Ovary (tissue), 9 donors: ENCODE results near the gene PTPRB. TPM values are rescaled to one million over a fixed set of nuclear protein-coding genes. Genes with fewer than 3 reads are reported as not detected.

Source experiments
- DNase-seq, 5 donors: peaks; one replicate each; pipeline ENCODE4 v3.0.0-alpha.2; 2019 to 2020
- H3K27ac ChIP-seq, 2 donors: fragments of 200-600 bp; one replicate each; pipeline versions ENCODE4 v1.5.1 to v1.8.0; 2019 to 2022
- H3K27me3 ChIP-seq: fragments of 200-600 bp; one replicate; pipeline ENCODE4 v1.8.0; 2022
- H3K36me3 ChIP-seq: fragments of 200-600 bp; sonication (generic); one replicate; pipeline ENCODE4 v1.5.1; 2019
- H3K4me1 ChIP-seq: one replicate; pipeline ENCODE4 v1.8.1; 2013; ENCODE audit warnings: mild to moderate bottlenecking, moderate library complexity; ENCODE audit not compliant: insufficient read depth
- H3K4me3 ChIP-seq: fragments of 200-600 bp; sonication (generic); one replicate; pipeline ENCODE4 v1.5.1; 2017
- H3K9me3 ChIP-seq, 2 donors: fragments of 200-600 bp in 1 of 2; sonication (generic) in 1 of 2; one replicate each; pipeline versions ENCODE4 v1.5.1 to v1.8.1; 2013 to 2019; ENCODE audit warnings: mild to moderate bottlenecking in 1 of 2, moderate library complexity in 1 of 2
- CTCF ChIP-seq, 3 donors: fragments of 450-650 bp in 2 of 3; fragments of 200-600 bp in 1 of 3; IDR thresholded peaks; one replicate each; pipeline versions ENCODE4 v1.5.1 to v1.8.0; 2016 to 2022; ENCODE audit warnings: antibody characterized with exemption in 3 of 3, mild to moderate bottlenecking in 1 of 3
- EP300 ChIP-seq: sonication (generic); formaldehyde crosslinking; IDR thresholded peaks from one replicate; pipeline ENCODE4 v1.6.1; 2017; ENCODE audit warnings: antibody characterized with exemption
- POLR2A ChIP-seq: fragments of 450-650 bp; IDR thresholded peaks from one replicate; pipeline ENCODE4 v1.6.1; 2017; ENCODE audit warnings: antibody characterized with exemption, mild to moderate bottlenecking, moderate library complexity
- WGBS, 3 donors: extraction: QIAGEN DNeasy Blood & Tissue Kit in 1 of 3; methylation state at CpG; one replicate each; pipeline versions ENCODE4 v1.1.5 to v1.1.7; 2013 to 2017; 5-methylcytosine and 5-hydroxymethylcytosine counted together
- intact Hi-C, 4 donors: fragments of 100-400 bp; cut with DNase I; formaldehyde crosslinking; loops; one replicate each; pipeline versions ENCODE4 v1.11.0 to v1.15.1; 2022 to 2023
- polyA plus RNA-seq, 2 donors: library from polyadenylated mRNA; stranded (reverse); fragments of 200-250 nt in 1 of 2; fragments of 350-450 nt in 1 of 2; fragmentation: Illumina TruSeq in 1 of 2; extraction: RNeasy Lipid Tissue Mini Kit (QIAGEN cat#74804) in 1 of 2; gene quantifications; one replicate each; pipeline ENCODE4 v1.2.3, GENCODE V29; 2013 to 2014
- total RNA-seq, 7 donors: library from RNA; depleted of rRNA in 2 of 7; stranded (reverse); fragments of >200 nt in 2 of 7; fragmentation: NEBNext Ultra II Directional in 3 of 7; extraction: Animal tissue kit (Norgen Biotek cat#: 25700) in 3 of 7; gene quantifications; one replicate each; pipeline versions ENCODE4 v1.1.0 to v1.2.4, GENCODE V29; 2016 to 2023
- donor health status: DM: no; HTN: no; CAD: no; lungs with moderate emphysema.
- donor health status: DM: no; HTN: no; CAD: no.
- donor health status: Bipolar disorder and iron deficiency.
- donor health status: DM: yes; HTN: yes; CAD: no.
- donor health status: DM: no; HTN: no; CAD: no.
- donor health status: DM: yes; HTN: yes; CAD: no.

Gene PTPRB
- total and polyA plus RNA-seq, 9 donors: 4.9 to 34.6 (median 11.6) TPM

GRCh38 chr12:70635755-70636154 is 1.5 kb downstream of the PTPRB start:
- no peaks in the 10 kb centered on the region for H3K36me3 ChIP-seq
- DNase-seq: no peak
- H3K4me1 ChIP-seq: no peaks in the 10 kb centered on the region
- no peaks in the 10 kb centered on the region for H3K27me3 ChIP-seq
- no peak overlapping the region for H3K4me3 ChIP-seq
- H3K27ac ChIP-seq: no peak overlapping the region
- no peaks in the 10 kb centered on the region for H3K9me3 ChIP-seq
- intact Hi-C loops: no loop called here
- TF ChIP-seq EP300 (no peak), POLR2A (no peak), CTCF (IDR thresholded peaks at IDR 0.05) (no peak)
- WGBS, 3 donors: 86 to 94% (median 92%) methylated on average over 7 of the region's 7 CpGs

GRCh38 chr12:70628701-70629480 is 8.3 kb downstream of the PTPRB start:
- intact Hi-C loops: no loop called here
- WGBS, 3 donors: 83 to 87% (median 86%) methylated on average over 3 of the region's 3 CpGs
- Histone ChIP-seq H3K4me3 (no peak overlapping the region), H3K36me3 (no peaks in the 10 kb centered on the region), H3K9me3 (no peaks in the 10 kb centered on the region), H3K4me1 (no peaks in the 10 kb centered on the region), H3K27ac (no peak overlapping the region), H3K27me3 (no peaks in the 10 kb centered on the region)
- TF ChIP-seq EP300 (no peak), POLR2A (no peak), CTCF (IDR thresholded peaks at IDR 0.05) (no peak)
- DNase-seq: no peak

GRCh38 chr12:70627677-70628076 is 9.6 kb downstream of the PTPRB start:
- no peak for DNase-seq
- Histone ChIP-seq H3K36me3 (no peaks in the 10 kb centered on the region), H3K27ac (no peak overlapping the region), H3K27me3 (no peaks in the 10 kb centered on the region), H3K4me1 (no peaks in the 10 kb centered on the region), H3K4me3 (no peak overlapping the region), H3K9me3 (no peaks in the 10 kb centered on the region)
- intact Hi-C loops: no loop called here
- TF ChIP-seq CTCF (IDR thresholded peaks at IDR 0.05) (no peak), POLR2A (no peak), EP300 (no peak)
- WGBS, 3 donors: 37 to 56% (median 51%) methylated on average over 5 of the region's 5 CpGs

- H3K4me3 ChIP-seq: no peak overlapping the region
- H3K4me1 ChIP-seq: no peaks in the 10 kb centered on the region
- intact Hi-C loops: no loop called here
- no peaks in the 10 kb centered on the region for H3K27me3 ChIP-seq
- H3K9me3 ChIP-seq: no peaks in the 10 kb centered on the region
- DNase-seq: no peak
- H3K36me3 ChIP-seq: no peaks in the 10 kb centered on the region
- WGBS, 3 donors: 89 to 97% (median 95%) methylated on average over 3 of the region's 3 CpGs
- H3K27ac ChIP-seq: no peak overlapping the region
- TF ChIP-seq CTCF (IDR thresholded peaks at IDR 0.05) (no peak), EP300 (no peak), POLR2A (no peak)
Measured at GRCh38 chr12:70626180-70626579, 11.0 kb downstream of the PTPRB start.
